GM12878 (cell line): Measurements from ENCODE around the gene TNPO2. TPM values are rescaled to one million over a fixed set of nuclear protein-coding genes. Genes with fewer than 3 reads are reported as not detected.

Experiments used
- BHLHE40 ChIP-seq, 2 experiments: fragments of 450-650 bp in 1 of 2; IDR thresholded peaks; 2 replicates each; pipeline ENCODE4 v1.6.1; 2011 to 2017; ENCODE audit warnings: low read depth in 2 of 2, borderline replicate concordance in 1 of 2, improper control_type of control experiment in 1 of 2, low read length in 1 of 2, mild to moderate bottlenecking in 1 of 2
- DPF2 ChIP-seq: fragments of 450-650 bp; IDR thresholded peaks from 2 replicates; pipeline ENCODE4 v1.6.1; 2017; ENCODE audit warnings: mild to moderate bottlenecking
- FOS ChIP-seq: IDR thresholded peaks from 3 replicates; pipeline ENCODE4 v1.6.1; 2011; ENCODE audit warnings: borderline replicate concordance; ENCODE audit not compliant: insufficient read length; ENCODE audit errors: extremely low read depth
- FOXK2 ChIP-seq: fragments of 450-650 bp; IDR thresholded peaks from 2 replicates; pipeline ENCODE4 v1.6.1; 2017; ENCODE audit warnings: mild to moderate bottlenecking, moderate library complexity
- FOXM1 ChIP-seq: IDR thresholded peaks from 2 replicates; pipeline ENCODE4 v1.6.1; 2012; ENCODE audit warnings: low read depth, mild to moderate bottlenecking, inconsistent platforms, low read length, moderate library complexity
- GATAD2B ChIP-seq: fragments of 450-650 bp; conservative IDR thresholded peaks from 2 replicates; pipeline ENCODE4 v1.6.1; 2017; ENCODE audit warnings: low read depth, mild to moderate bottlenecking, moderate library complexity
- IKZF1 ChIP-seq: fragments of 450-650 bp; conservative IDR thresholded peaks from 2 replicates; pipeline ENCODE4 v1.6.1; 2017; ENCODE audit warnings: antibody characterized with exemption, mild to moderate bottlenecking
- IKZF2 ChIP-seq, 2 experiments: fragments of 450-650 bp; IDR thresholded peaks; 2 replicates each; pipeline ENCODE4 v1.6.1; 2017; ENCODE audit warnings: mild to moderate bottlenecking in 2 of 2, moderate library complexity in 2 of 2
- IRF4 ChIP-seq: IDR thresholded peaks from 2 replicates; pipeline ENCODE4 v1.6.1; 2011; ENCODE audit warnings: low read depth, low read length
- LARP7 ChIP-seq: fragments of 450-650 bp; IDR thresholded peaks from 2 replicates; pipeline ENCODE4 v1.6.1; 2017; ENCODE audit warnings: mild to moderate bottlenecking
- MTA2 ChIP-seq: fragments of 450-650 bp; IDR thresholded peaks from 2 replicates; pipeline ENCODE4 v1.6.1; 2016; ENCODE audit warnings: low read depth, mild to moderate bottlenecking, moderate library complexity
- MYC ChIP-seq: IDR thresholded peaks from 2 replicates; pipeline ENCODE4 v1.6.1; 2011; ENCODE audit warnings: mild to moderate bottlenecking, low read length, moderate library complexity, inconsistent platforms; ENCODE audit not compliant: insufficient read depth, insufficient replicate concordance, insufficient read length, severe bottlenecking
- RAD21 ChIP-seq: IDR thresholded peaks from 2 replicates; pipeline ENCODE4 v1.6.1; 2011; ENCODE audit warnings: mild to moderate bottlenecking, low read depth, low read length, moderate library complexity; ENCODE audit not compliant: insufficient read depth
- RB1 ChIP-seq: fragments of 450-650 bp; formaldehyde crosslinking; IDR thresholded peaks from 2 replicates; pipeline ENCODE4 v1.6.1; 2017; ENCODE audit warnings: mild to moderate bottlenecking, borderline replicate concordance
- SMARCA5 ChIP-seq: fragments of 450-650 bp; IDR thresholded peaks from 2 replicates; pipeline ENCODE4 v1.6.1; 2017; ENCODE audit warnings: mild to moderate bottlenecking
- TAF1 ChIP-seq: IDR thresholded peaks from 2 replicates; pipeline ENCODE4 v1.6.1; 2011; ENCODE audit warnings: mild to moderate bottlenecking, low read depth, low read length, borderline replicate concordance
- TCF7 ChIP-seq: IDR thresholded peaks from 2 replicates; pipeline ENCODE4 v1.6.1; 2014; ENCODE audit warnings: antibody characterized with exemption, borderline replicate concordance
- ZNF384 ChIP-seq: IDR thresholded peaks from 2 replicates; pipeline ENCODE4 v1.6.1; 2012; ENCODE audit warnings: low read depth, mild to moderate bottlenecking, low read length, improper control_type of control experiment, borderline replicate concordance
- polyA plus RNA-seq, 11 experiments: library from polyadenylated mRNA; depleted of rRNA in 4 of 11; unstranded in 6 of 11; stranded (reverse) in 5 of 11; fragments of >200 nt; fragmentation: Nextera tagmentation in 4 of 11; fragmentation: Illumina TruSeq in 1 of 11; extraction: Ambion mirVana in 4 of 11; extraction: Trizol in 1 of 11; gene quantifications; 1 replicate in 1 of 11; 2 replicates in 10 of 11; pipeline versions ENCODE4 v1.2.1 to v1.2.3, GENCODE V29; 2011 to 2016; ENCODE audit warnings: inconsistent platforms in 2 of 11, missing spikeins in 2 of 11, low read depth in 1 of 11
- total RNA-seq, 4 experiments: library from RNA; depleted of rRNA in 3 of 4; stranded (reverse); fragments of >200 nt in 3 of 4; fragmentation: Illumina TruSeq in 1 of 4; extraction: Trizol in 1 of 4; gene quantifications; 2 replicates each; pipeline versions ENCODE4 v1.2.1 to v1.2.3, GENCODE V29; 2013 to 2021
- TF ChIP-seq, protein P1 (sequence below): fragments of 450-650 bp; IDR thresholded peaks from 2 replicates; pipeline ENCODE4 v1.6.1; 2017; ENCODE audit warnings: antibody characterized with exemption, mild to moderate bottlenecking, moderate library complexity
- TF ChIP-seq, protein P2 (sequence below): IDR thresholded peaks from 2 replicates; pipeline ENCODE4 v1.6.1; 2012; ENCODE audit warnings: low read depth, low read length, improper control_type of control experiment
- TF ChIP-seq, protein P3 (sequence below): fragments of 450-650 bp; IDR thresholded peaks from 2 replicates; pipeline ENCODE4 v1.6.1; 2017; ENCODE audit warnings: low read depth, mild to moderate bottlenecking, moderate library complexity
- TF ChIP-seq, protein P4 (sequence below): IDR thresholded peaks from 2 replicates; pipeline ENCODE4 v1.6.1; 2012; ENCODE audit warnings: mild to moderate bottlenecking, low read depth, low read length

TNPO2 gene
- total and polyA plus RNA-seq, 10 of the 15 experiments (the other 5 are each of a cell fraction or from before 2014, with no cell fraction given), result 5.5 to 99.7 (median 29.6) TPM

DNA sequence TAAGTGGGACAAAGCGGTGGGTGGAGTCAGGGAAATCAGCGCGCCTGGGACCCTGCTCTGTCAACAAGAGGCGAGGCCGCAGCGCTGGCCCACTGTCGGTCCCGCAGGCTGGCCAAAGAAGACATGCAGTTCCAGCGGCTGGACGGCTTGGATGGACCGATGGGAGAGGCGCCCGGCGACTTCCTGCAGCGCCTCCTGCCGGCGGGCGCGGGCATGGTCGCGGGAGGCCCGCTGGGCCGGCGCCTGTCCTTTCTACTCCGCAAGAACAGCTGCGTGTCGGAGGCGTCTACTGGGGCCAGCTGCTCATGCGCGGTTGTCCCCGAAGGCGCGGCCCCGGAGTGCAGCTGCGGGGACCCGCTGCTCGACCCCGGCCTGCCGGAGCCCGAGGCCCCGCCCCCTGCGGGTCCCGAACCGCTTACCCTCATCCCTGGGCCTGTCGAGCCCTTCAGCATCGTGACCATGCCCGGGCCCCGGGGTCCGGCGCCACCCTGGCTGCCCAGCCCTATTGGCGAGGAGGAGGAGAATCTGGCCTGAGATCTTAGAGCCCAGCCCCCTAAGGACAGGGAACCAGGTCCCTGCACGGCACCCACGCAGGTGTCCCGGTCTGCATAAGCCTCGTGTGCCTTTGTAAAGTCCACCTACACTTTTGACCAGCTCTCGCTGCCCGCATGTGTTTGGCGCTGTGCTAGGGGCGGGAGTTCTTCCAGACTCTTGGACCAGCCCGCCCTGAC, 34.0 kb upstream of the TNPO2 start (continued):
- TF ChIP-seq, protein P1, sequence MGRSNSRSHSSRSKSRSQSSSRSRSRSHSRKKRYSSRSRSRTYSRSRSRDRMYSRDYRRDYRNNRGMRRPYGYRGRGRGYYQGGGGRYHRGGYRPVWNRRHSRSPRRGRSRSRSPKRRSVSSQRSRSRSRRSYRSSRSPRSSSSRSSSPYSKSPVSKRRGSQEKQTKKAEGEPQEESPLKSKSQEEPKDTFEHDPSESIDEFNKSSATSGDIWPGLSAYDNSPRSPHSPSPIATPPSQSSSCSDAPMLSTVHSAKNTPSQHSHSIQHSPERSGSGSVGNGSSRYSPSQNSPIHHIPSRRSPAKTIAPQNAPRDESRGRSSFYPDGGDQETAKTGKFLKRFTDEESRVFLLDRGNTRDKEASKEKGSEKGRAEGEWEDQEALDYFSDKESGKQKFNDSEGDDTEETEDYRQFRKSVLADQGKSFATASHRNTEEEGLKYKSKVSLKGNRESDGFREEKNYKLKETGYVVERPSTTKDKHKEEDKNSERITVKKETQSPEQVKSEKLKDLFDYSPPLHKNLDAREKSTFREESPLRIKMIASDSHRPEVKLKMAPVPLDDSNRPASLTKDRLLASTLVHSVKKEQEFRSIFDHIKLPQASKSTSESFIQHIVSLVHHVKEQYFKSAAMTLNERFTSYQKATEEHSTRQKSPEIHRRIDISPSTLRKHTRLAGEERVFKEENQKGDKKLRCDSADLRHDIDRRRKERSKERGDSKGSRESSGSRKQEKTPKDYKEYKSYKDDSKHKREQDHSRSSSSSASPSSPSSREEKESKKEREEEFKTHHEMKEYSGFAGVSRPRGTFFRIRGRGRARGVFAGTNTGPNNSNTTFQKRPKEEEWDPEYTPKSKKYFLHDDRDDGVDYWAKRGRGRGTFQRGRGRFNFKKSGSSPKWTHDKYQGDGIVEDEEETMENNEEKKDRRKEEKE, result no peak
- TF ChIP-seq, protein P2, sequence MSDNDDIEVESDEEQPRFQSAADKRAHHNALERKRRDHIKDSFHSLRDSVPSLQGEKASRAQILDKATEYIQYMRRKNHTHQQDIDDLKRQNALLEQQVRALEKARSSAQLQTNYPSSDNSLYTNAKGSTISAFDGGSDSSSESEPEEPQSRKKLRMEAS, result no peak
- TF ChIP-seq FOS (no peak), IKZF2 (IDR thresholded peaks at IDR 0.05) (no peak), FOXM1 (no peak), ZNF384 (no peak), IRF4 (no peak), MYC (no peak), TCF7 (no peak), TAF1 (no peak), RB1 (peak; percentile 22; the same call in 1 of the 2 replicates), LARP7 (no peak; the same call in 1 of the 2 replicates), MTA2 (no peak), SMARCA5 (no peak), IKZF1 (peak; percentile 66), DPF2 (peak; percentile 20; the same call in 1 of the 2 replicates), GATAD2B (0 out of 2 replicates have a peak, but pooled peaks have one; percentile 33), RAD21 (peak; percentile 49), BHLHE40 (IDR thresholded peaks at IDR 0.05; ENCODE audit: borderline replicate concordance in 1 of 2, low read depth in 2 of 2, low read length in 1 of 2) (peak in 1 of 2 experiments; percentile 13; a peak in 1 of 4 replicates), FOXK2 (no peak)
- TF ChIP-seq, protein P3, sequence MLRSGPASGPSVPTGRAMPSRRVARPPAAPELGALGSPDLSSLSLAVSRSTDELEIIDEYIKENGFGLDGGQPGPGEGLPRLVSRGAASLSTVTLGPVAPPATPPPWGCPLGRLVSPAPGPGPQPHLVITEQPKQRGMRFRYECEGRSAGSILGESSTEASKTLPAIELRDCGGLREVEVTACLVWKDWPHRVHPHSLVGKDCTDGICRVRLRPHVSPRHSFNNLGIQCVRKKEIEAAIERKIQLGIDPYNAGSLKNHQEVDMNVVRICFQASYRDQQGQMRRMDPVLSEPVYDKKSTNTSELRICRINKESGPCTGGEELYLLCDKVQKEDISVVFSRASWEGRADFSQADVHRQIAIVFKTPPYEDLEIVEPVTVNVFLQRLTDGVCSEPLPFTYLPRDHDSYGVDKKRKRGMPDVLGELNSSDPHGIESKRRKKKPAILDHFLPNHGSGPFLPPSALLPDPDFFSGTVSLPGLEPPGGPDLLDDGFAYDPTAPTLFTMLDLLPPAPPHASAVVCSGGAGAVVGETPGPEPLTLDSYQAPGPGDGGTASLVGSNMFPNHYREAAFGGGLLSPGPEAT, result no peak
- TF ChIP-seq, protein P4, sequence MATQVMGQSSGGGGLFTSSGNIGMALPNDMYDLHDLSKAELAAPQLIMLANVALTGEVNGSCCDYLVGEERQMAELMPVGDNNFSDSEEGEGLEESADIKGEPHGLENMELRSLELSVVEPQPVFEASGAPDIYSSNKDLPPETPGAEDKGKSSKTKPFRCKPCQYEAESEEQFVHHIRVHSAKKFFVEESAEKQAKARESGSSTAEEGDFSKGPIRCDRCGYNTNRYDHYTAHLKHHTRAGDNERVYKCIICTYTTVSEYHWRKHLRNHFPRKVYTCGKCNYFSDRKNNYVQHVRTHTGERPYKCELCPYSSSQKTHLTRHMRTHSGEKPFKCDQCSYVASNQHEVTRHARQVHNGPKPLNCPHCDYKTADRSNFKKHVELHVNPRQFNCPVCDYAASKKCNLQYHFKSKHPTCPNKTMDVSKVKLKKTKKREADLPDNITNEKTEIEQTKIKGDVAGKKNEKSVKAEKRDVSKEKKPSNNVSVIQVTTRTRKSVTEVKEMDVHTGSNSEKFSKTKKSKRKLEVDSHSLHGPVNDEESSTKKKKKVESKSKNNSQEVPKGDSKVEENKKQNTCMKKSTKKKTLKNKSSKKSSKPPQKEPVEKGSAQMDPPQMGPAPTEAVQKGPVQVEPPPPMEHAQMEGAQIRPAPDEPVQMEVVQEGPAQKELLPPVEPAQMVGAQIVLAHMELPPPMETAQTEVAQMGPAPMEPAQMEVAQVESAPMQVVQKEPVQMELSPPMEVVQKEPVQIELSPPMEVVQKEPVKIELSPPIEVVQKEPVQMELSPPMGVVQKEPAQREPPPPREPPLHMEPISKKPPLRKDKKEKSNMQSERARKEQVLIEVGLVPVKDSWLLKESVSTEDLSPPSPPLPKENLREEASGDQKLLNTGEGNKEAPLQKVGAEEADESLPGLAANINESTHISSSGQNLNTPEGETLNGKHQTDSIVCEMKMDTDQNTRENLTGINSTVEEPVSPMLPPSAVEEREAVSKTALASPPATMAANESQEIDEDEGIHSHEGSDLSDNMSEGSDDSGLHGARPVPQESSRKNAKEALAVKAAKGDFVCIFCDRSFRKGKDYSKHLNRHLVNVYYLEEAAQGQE, result no peak
